Right atrium auricular region (tissue), 2 donors: ENCODE results near the gene KRTAP17-1. TPM values are rescaled to one million over a fixed set of nuclear protein-coding genes. Genes with fewer than 3 reads are reported as not detected.
"Not testable (repeated sequence)": the region's sequence is repeated elsewhere in the genome, so short reads cannot be mapped to it uniquely, and the experiment has no call there.

Experiments
- DNase-seq: peaks from one replicate; pipeline ENCODE4 v3.0.0-alpha.2; 2019; ENCODE audit warnings: low spot score
- H3K27ac ChIP-seq, 2 donors: fragments of 200-600 bp; sonication (generic); 1 replicate in 1 of 2; 2 replicates in 1 of 2; pipeline ENCODE4 v1.5.1; 2016 to 2019
- H3K27me3 ChIP-seq, 2 donors: fragments of 200-600 bp; sonication (generic); one replicate each; pipeline versions ENCODE4 v1.5.1 to v1.6.0; 2017 to 2019
- H3K36me3 ChIP-seq: fragments of 200-600 bp; sonication (generic); one replicate; pipeline ENCODE4 v1.5.1; 2016
- H3K4me1 ChIP-seq, 2 donors: fragments of 200-600 bp; sonication (generic); one replicate each; pipeline versions ENCODE4 v1.5.1 to v1.6.0; 2017 to 2019
- H3K4me3 ChIP-seq, 2 donors: fragments of 200-600 bp; sonication (generic); 1 replicate in 1 of 2; 2 replicates in 1 of 2; pipeline ENCODE4 v1.5.1; 2017 to 2019; ENCODE audit warnings: mild to moderate bottlenecking in 1 of 2, moderate library complexity in 1 of 2
- H3K9me3 ChIP-seq, 2 donors: fragments of 200-600 bp; sonication (generic); one replicate each; pipeline ENCODE4 v1.5.1; 2019
- CTCF ChIP-seq, 2 donors: fragments of 200-600 bp; sonication (generic); IDR thresholded peaks; one replicate each; pipeline ENCODE4 v1.5.1; 2019; ENCODE audit warnings: antibody characterized with exemption in 2 of 2
- total RNA-seq, 2 donors: library from RNA; depleted of rRNA; stranded (reverse); fragments of >200 nt; gene quantifications; one replicate each; pipeline ENCODE4 v1.1.0, GENCODE V29; 2016

Gene KRTAP17-1
- total RNA-seq, 2 donors from 2014 or later, result not detected

DNA sequence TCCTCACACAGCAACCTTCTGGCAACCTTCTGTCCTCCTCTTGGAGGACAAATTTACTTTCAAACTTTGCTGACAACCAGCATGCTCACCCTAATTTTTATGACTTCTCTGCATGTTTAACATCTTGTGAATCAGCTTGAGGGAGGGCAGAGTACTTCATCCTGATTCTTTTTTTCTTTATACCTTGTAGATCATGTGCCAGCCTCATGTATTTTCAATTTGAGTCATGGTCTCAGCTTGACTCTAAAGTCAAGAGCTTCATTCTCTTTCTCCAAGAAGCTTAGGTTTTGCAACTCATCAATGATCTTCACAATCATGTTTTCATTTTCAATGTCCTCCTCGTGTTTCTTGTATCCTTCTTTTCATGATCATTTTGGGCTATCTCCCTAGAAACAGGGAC lies 43.7 kb downstream of the KRTAP17-1 start:
- TF ChIP-seq CTCF (IDR thresholded peaks at IDR 0.05), result no peak
- no peaks in the 10 kb centered on the region for H3K36me3 ChIP-seq

GRCh38 chr17:41271323-41271722 lies 44.2 kb downstream of the KRTAP17-1 start:
- not testable (repeated sequence) for H3K27me3 ChIP-seq, H3K27ac ChIP-seq, H3K36me3 ChIP-seq, H3K9me3 ChIP-seq, H3K4me1 ChIP-seq, DNase-seq, H3K4me3 ChIP-seq

More for the DNA sequence above, 43.7 kb downstream of the KRTAP17-1 start:
- no peak overlapping the region for H3K4me3 ChIP-seq
- H3K27ac ChIP-seq, result no peak overlapping the region
- no peaks in the 10 kb centered on the region for H3K9me3 ChIP-seq
- DNase-seq, result no peak
- no peaks in the 10 kb centered on the region for H3K27me3 ChIP-seq
- H3K4me1 ChIP-seq, result no peaks in the 10 kb centered on the region

DNA sequence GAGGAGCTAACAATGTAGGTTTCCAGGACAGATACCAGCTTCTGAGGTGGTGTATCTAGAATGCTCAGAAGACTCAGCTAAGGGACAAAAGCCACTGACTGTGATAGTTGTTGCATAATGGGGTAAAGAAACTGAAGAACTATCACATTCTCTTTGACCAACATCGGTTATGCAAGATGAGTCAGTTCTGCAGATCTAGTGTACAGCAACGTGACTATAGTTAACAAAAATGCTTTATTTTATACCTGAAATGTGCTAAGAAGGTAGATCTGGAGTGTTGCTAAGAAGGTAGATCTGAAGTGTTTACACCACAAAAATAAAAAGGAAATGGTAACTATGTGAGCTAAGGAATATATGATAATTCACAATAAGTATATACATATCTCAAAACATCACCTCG lies 47.8 kb downstream of the KRTAP17-1 start:
- H3K4me1 ChIP-seq, result no peaks in the 10 kb centered on the region
- no peak for DNase-seq
- TF ChIP-seq CTCF (IDR thresholded peaks at IDR 0.05), result no peak
- no peak overlapping the region for H3K4me3 ChIP-seq
- H3K27ac ChIP-seq, result no peak overlapping the region
- H3K36me3 ChIP-seq, result no peaks in the 10 kb centered on the region
- no peaks in the 10 kb centered on the region for H3K27me3 ChIP-seq
- H3K9me3 ChIP-seq, result no peaks in the 10 kb centered on the region

- Histone ChIP-seq H3K4me3 (no peak within 1 kb of the TSS), H3K9me3 (no peaks in the 10 kb centered on the region), H3K27ac (no peak within 1 kb of the TSS), H3K36me3 (no peaks in the 10 kb centered on the region), H3K27me3 (no peaks in the 10 kb centered on the region), H3K4me1 (no peaks in the 10 kb centered on the region)
- DNase-seq, result no peak
- no peak for TF ChIP-seq CTCF (IDR thresholded peaks at IDR 0.05)
These were observed 50.4 kb downstream of the KRTAP17-1 start, which contains the start of gene KRTAP9-6 for GRCh38 chr17:41265078-41265477. Gene KRTAP9-6 (plus strand): TSS chr17:41265378. CDS start chr17:41265378, 0 bp downstream.

Other genes starting within 250 kb of the KRTAP17-1 start
- gene KRTAP2-4, start 249.8 kb downstream of the KRTAP17-1 start, total RNA-seq, result not detected
- not detected for gene KRTAP4-7, start 231.6 kb downstream of the KRTAP17-1 start, total RNA-seq
- not detected for gene KRTAP4-8, start 217.6 kb downstream of the KRTAP17-1 start, total RNA-seq
- gene KRTAP4-16, start 213.5 kb downstream of the KRTAP17-1 start, total RNA-seq, result not detected
- gene KRTAP4-9, start 210.3 kb downstream of the KRTAP17-1 start, total RNA-seq, result not detected
- gene KRTAP4-11, start 197.3 kb downstream of the KRTAP17-1 start, total RNA-seq, result not detected
- gene KRTAP4-12, start 191.5 kb downstream of the KRTAP17-1 start, total RNA-seq, result not detected
- gene KRTAP4-6, start 175.2 kb downstream of the KRTAP17-1 start, total RNA-seq, result not detected
- gene KRTAP4-5, start 165.9 kb downstream of the KRTAP17-1 start, total RNA-seq, result not detected
- not detected for gene KRTAP4-4, start 155.0 kb downstream of the KRTAP17-1 start, total RNA-seq
- not detected for gene KRTAP4-3, start 147.5 kb downstream of the KRTAP17-1 start, total RNA-seq
- not detected for gene KRTAP4-2, start 137.5 kb downstream of the KRTAP17-1 start, total RNA-seq
- gene KRTAP4-1, start 130.8 kb downstream of the KRTAP17-1 start, total RNA-seq, result not detected
- gene KRTAP9-1, start 125.8 kb downstream of the KRTAP17-1 start, total RNA-seq, result not detected
- gene KRTAP9-2, start 89.1 kb downstream of the KRTAP17-1 start, total RNA-seq, result not detected
- not detected for gene KRTAP9-3, start 83.3 kb downstream of the KRTAP17-1 start, total RNA-seq
- gene KRTAP9-8, start 77.7 kb downstream of the KRTAP17-1 start, total RNA-seq, result not detected
- not detected for gene KRTAP9-4, start 66.0 kb downstream of the KRTAP17-1 start, total RNA-seq
- gene KRTAP9-9, start 60.3 kb downstream of the KRTAP17-1 start, total RNA-seq, result not detected
- gene KRTAP9-6, start 50.3 kb downstream of the KRTAP17-1 start, total RNA-seq, result not detected
- gene KRTAP9-7, start 40.0 kb downstream of the KRTAP17-1 start, total RNA-seq, result not detected
- gene KRTAP29-1, start 12.9 kb downstream of the KRTAP17-1 start, total RNA-seq, result not detected
- gene KRTAP16-1, start 6.4 kb downstream of the KRTAP17-1 start, total RNA-seq, result not detected
- gene KRT33A, start 35.1 kb upstream of the KRTAP17-1 start, total RNA-seq, result not detected
- gene KRT33B, start 54.1 kb upstream of the KRTAP17-1 start, total RNA-seq, result not detected
- gene KRT34, start 66.6 kb upstream of the KRTAP17-1 start, total RNA-seq, result not detected
- gene KRT31, start 81.9 kb upstream of the KRTAP17-1 start, total RNA-seq, result not detected
- not detected for gene KRT37, start 108.9 kb upstream of the KRTAP17-1 start, total RNA-seq
- not detected for gene KRT38, start 125.3 kb upstream of the KRTAP17-1 start, total RNA-seq
- not detected for gene KRT32, start 151.7 kb upstream of the KRTAP17-1 start, total RNA-seq
- gene KRT35, start 165.4 kb upstream of the KRTAP17-1 start, total RNA-seq, result not detected
- gene KRT36, start 174.2 kb upstream of the KRTAP17-1 start, total RNA-seq, result not detected
- gene KRT13, start 189.9 kb upstream of the KRTAP17-1 start, total RNA-seq, result not detected
- under 1 TPM in 1 of 2 donors, not detected in 1; 0.47 TPM for gene KRT15, start 203.2 kb upstream of the KRTAP17-1 start, total RNA-seq
- gene KRT19, start 212.6 kb upstream of the KRTAP17-1 start, total RNA-seq, result 100 to 1,000 TPM in 1 of 2 donors, 10 to 100 TPM in 1; 27.8 to 165 TPM